WTC11 (cell line): ENCODE data around the gene SSBP2. TPM values are rescaled to one million over a fixed set of nuclear protein-coding genes. Genes with fewer than 3 reads are reported as not detected.

Experiments
- ATAC-seq: fragments of 200-7000 bp; cut with Tn5 transposase; 2 replicates; pipeline ENCODE4 v1.10.0; 2021; ENCODE audit warnings: mild to moderate bottlenecking, moderate library complexity
- CTCF ChIA-PET: fragments of 300-600 bp; sonication (Branson Sonifier 250); formaldehyde crosslinking; loops from one replicate; lab custom pipeline; 2021; ENCODE audit warnings: antibody characterized with exemption; lab: Charles Lee
- POLR2A ChIA-PET: fragments of 350-600 bp; sonication (Branson Sonifier 250); formaldehyde crosslinking; loops from one replicate; lab custom pipeline; 2021; ENCODE audit warnings: antibody characterized with exemption; lab: Charles Lee
- DNase-seq: peaks from one replicate; pipeline ENCODE4 v3.0.0; 2021; ENCODE audit warnings: low spot score
- H3K27ac Mint-ChIP-seq: 2 replicates; pipeline ENCODE4 v1.8.0; 2021; ENCODE audit warnings: mixed read lengths
- H3K27me3 Mint-ChIP-seq: 2 replicates; pipeline ENCODE4 v1.8.0; 2021; ENCODE audit warnings: low read depth, mild to moderate bottlenecking, moderate library complexity, mixed read lengths
- H3K36me3 Mint-ChIP-seq: 2 replicates; pipeline ENCODE4 v1.8.0; 2021; ENCODE audit warnings: mixed read lengths
- H3K4me1 Mint-ChIP-seq: 2 replicates; pipeline ENCODE4 v1.8.0; 2022; ENCODE audit warnings: mixed read lengths
- H3K4me3 Mint-ChIP-seq: 2 replicates; pipeline ENCODE4 v1.8.0; 2021; ENCODE audit warnings: mild to moderate bottlenecking, moderate library complexity, mixed read lengths
- H3K9me3 Mint-ChIP-seq: 2 replicates; pipeline ENCODE4 v1.8.0; 2021; ENCODE audit warnings: mixed read lengths
- ATF1 ChIP-seq: sonication (generic); formaldehyde crosslinking; IDR thresholded peaks from 2 replicates; pipeline ENCODE4 v1.8.1; 2023; ENCODE audit warnings: mild to moderate bottlenecking, moderate library complexity, missing genetic modification reagents
- ATF2 ChIP-seq: sonication (generic); formaldehyde crosslinking; IDR thresholded peaks from 2 replicates; pipeline ENCODE4 v1.8.1; 2022; ENCODE audit warnings: low read depth, missing genetic modification reagents, borderline replicate concordance
- CREM ChIP-seq: sonication (generic); formaldehyde crosslinking; IDR thresholded peaks from 2 replicates; pipeline ENCODE4 v1.8.1; 2022; ENCODE audit warnings: mild to moderate bottlenecking, missing genetic modification reagents, moderate library complexity
- ERG ChIP-seq: fragments of 250-450 bp; sonication (Bioruptor Pico); IDR thresholded peaks from 2 replicates; pipeline ENCODE4 v1.8.0; 2021; ENCODE audit warnings: mild to moderate bottlenecking
- IRF2 ChIP-seq: sonication (generic); formaldehyde crosslinking; IDR thresholded peaks from 2 replicates; pipeline ENCODE4 v1.8.0; 2022; ENCODE audit warnings: low read depth, missing genetic modification reagents, borderline replicate concordance
- JAZF1 ChIP-seq: fragments of 250-450 bp; sonication (Bioruptor Pico); IDR thresholded peaks from 2 replicates; pipeline ENCODE4 v1.9.0; 2021; ENCODE audit warnings: moderate library complexity, mild to moderate bottlenecking, inconsistent platforms
- MYBL2 ChIP-seq: sonication (generic); formaldehyde crosslinking; IDR thresholded peaks from 2 replicates; pipeline ENCODE4 v1.8.1; 2023; ENCODE audit warnings: mild to moderate bottlenecking, moderate library complexity, missing genetic modification reagents
- NFATC4 ChIP-seq: fragments of 250-450 bp; sonication (Bioruptor Pico); IDR thresholded peaks from 2 replicates; pipeline ENCODE4 v1.9.0; 2021; ENCODE audit warnings: mild to moderate bottlenecking
- NFE2L1 ChIP-seq: sonication (generic); formaldehyde crosslinking; IDR thresholded peaks from 2 replicates; pipeline ENCODE4 v1.8.1; 2023; ENCODE audit warnings: missing genetic modification reagents
- NR1H2 ChIP-seq: sonication (generic); formaldehyde crosslinking; IDR thresholded peaks from 2 replicates; pipeline ENCODE4 v1.9.0; 2021; ENCODE audit warnings: mild to moderate bottlenecking, moderate library complexity, missing genetic modification reagents
- NR2C2 ChIP-seq: sonication (generic); formaldehyde crosslinking; IDR thresholded peaks from 2 replicates; pipeline ENCODE4 v1.8.0; 2022; ENCODE audit warnings: mild to moderate bottlenecking, missing genetic modification reagents
- PREB ChIP-seq: sonication (generic); formaldehyde crosslinking; IDR thresholded peaks from 2 replicates; pipeline ENCODE4 v1.8.1; 2022; ENCODE audit warnings: mild to moderate bottlenecking, missing genetic modification reagents, moderate library complexity, borderline replicate concordance
- SMAD3 ChIP-seq: sonication (generic); formaldehyde crosslinking; IDR thresholded peaks from 2 replicates; pipeline ENCODE4 v1.8.0; 2022; ENCODE audit warnings: missing genetic modification reagents, mild to moderate bottlenecking, borderline replicate concordance
- SMAD4 ChIP-seq: sonication (generic); formaldehyde crosslinking; IDR thresholded peaks from 2 replicates; pipeline ENCODE4 v1.8.0; 2022; ENCODE audit warnings: mild to moderate bottlenecking, missing genetic modification reagents
- STAT6 ChIP-seq: sonication (generic); formaldehyde crosslinking; conservative IDR thresholded peaks from 2 replicates; pipeline ENCODE4 v1.8.1; 2023; ENCODE audit warnings: mild to moderate bottlenecking, low read depth, missing genetic modification reagents, moderate library complexity
- USF2 ChIP-seq: sonication (generic); formaldehyde crosslinking; IDR thresholded peaks from 2 replicates; pipeline ENCODE4 v1.8.1; 2023; ENCODE audit warnings: mild to moderate bottlenecking, missing genetic modification reagents, moderate library complexity
- ZNF317 ChIP-seq: sonication (generic); formaldehyde crosslinking; IDR thresholded peaks from 2 replicates; pipeline ENCODE4 v1.8.1; 2023; ENCODE audit warnings: low read depth, mild to moderate bottlenecking, moderate library complexity, missing genetic modification reagents, borderline replicate concordance
- ZNF425 ChIP-seq: fragments of 250-450 bp; sonication (Bioruptor Pico); conservative IDR thresholded peaks from 2 replicates; pipeline ENCODE4 v1.9.0; 2021; ENCODE audit warnings: mild to moderate bottlenecking
- ZNF532 ChIP-seq: fragments of 250-450 bp; sonication (Bioruptor Pico); IDR thresholded peaks from 2 replicates; pipeline ENCODE4 v1.9.0; 2021; ENCODE audit warnings: mild to moderate bottlenecking, borderline replicate concordance
- total RNA-seq: library from RNA; stranded (reverse); gene quantifications from 3 replicates; pipeline ENCODE4 v1.2.3, GENCODE V29; 2021

SSBP2 gene
- total RNA-seq, 1 experiment from 2014 or later: 24.9 TPM

- DNase-seq: no peak
- ChIA-PET POLR2A (no interaction called here), CTCF (no interaction called here)
- no peak for TF ChIP-seq SMAD4 (CRISPR knock-in tag)
- no peak for TF ChIP-seq ZNF317
- no peak for TF ChIP-seq NR1H2 (CRISPR knock-in tag)
- TF ChIP-seq ATF2 (CRISPR knock-in tag): no peak
- TF ChIP-seq NR2C2: no peak
- TF ChIP-seq ATF1 (CRISPR knock-in tag): no peak
- TF ChIP-seq ZNF532: no peak
- no peak for TF ChIP-seq CREM (CRISPR knock-in tag)
- no peaks in the 10 kb centered on the region for H3K9me3 Mint-ChIP-seq
- H3K36me3 Mint-ChIP-seq: no peaks in the 10 kb centered on the region
- no peaks in the 10 kb centered on the region for H3K27me3 Mint-ChIP-seq
- no peaks in the 10 kb centered on the region; the same call in 1 of the 2 replicates for H3K4me1 Mint-ChIP-seq
- no peak for ATAC-seq
- no peak overlapping the region for H3K27ac Mint-ChIP-seq
- H3K4me3 Mint-ChIP-seq: no peak overlapping the region
Measured at GRCh38 chr5:81638471-81638870, 112.4 kb downstream of the SSBP2 start.

- POLR2A ChIA-PET: no interaction called here
- TF ChIP-seq SMAD3 (CRISPR knock-in tag) (no peak), ZNF425 (CRISPR knock-in tag) (no peak), JAZF1 (CRISPR knock-in tag) (no peak), ERG (CRISPR knock-in tag) (no peak), ZNF317 (no peak), NFE2L1 (no peak), IRF2 (CRISPR knock-in tag) (no peak)
- H3K36me3 Mint-ChIP-seq: no peaks in the 10 kb centered on the region
- no peaks in the 10 kb centered on the region for H3K27me3 Mint-ChIP-seq
- CTCF ChIA-PET: no interaction called here
- no peak overlapping the region for H3K4me3 Mint-ChIP-seq
- no peak for DNase-seq
- no peak overlapping the region for H3K27ac Mint-ChIP-seq
- no peaks in the 10 kb centered on the region for H3K9me3 Mint-ChIP-seq
- ATAC-seq: no peak
- H3K4me1 Mint-ChIP-seq: no peaks in the 10 kb centered on the region
Measured at GRCh38 chr5:81633891-81634290, 117.0 kb downstream of the SSBP2 start.

- ChIA-PET POLR2A (no interaction called here), CTCF (no interaction called here)
- Mint-ChIP-seq H3K4me3 (no peak overlapping the region), H3K27ac (no peak overlapping the region), H3K4me1 (no peaks in the 10 kb centered on the region), H3K27me3 (no peaks in the 10 kb centered on the region), H3K36me3 (no peaks in the 10 kb centered on the region), H3K9me3 (no peaks in the 10 kb centered on the region)
- DNase-seq: no peak
- ATAC-seq: no peak
- no peak for TF ChIP-seq NFATC4 (CRISPR knock-in tag)
- TF ChIP-seq USF2 (CRISPR knock-in tag): no peak
- no peak for TF ChIP-seq STAT6 (CRISPR knock-in tag)
- TF ChIP-seq MYBL2 (CRISPR knock-in tag): no peak
- no peak for TF ChIP-seq PREB (CRISPR knock-in tag)
Measured at GRCh38 chr5:81633471-81633870, 117.4 kb downstream of the SSBP2 start.
